Measurements from ENCODE around the gene PTPRM.

- TF ChIP-seq CTCF (IDR thresholded peaks at IDR 0.05) (no peak), POLR2A (IDR thresholded peaks at IDR 0.05) (no peak)
Observed at GRCh38 chr18:8357320-8357719, 790.2 kb downstream of the PTPRM start.

Measured in ovary (tissue), 3 donors.